ENCODE results near the gene EPRS1. TPM values are rescaled to one million over a fixed set of nuclear protein-coding genes. Genes with fewer than 3 reads are reported as not detected.
"Not testable (repeated sequence)": the region's sequence is repeated elsewhere in the genome, so short reads cannot be mapped to it uniquely, and the experiment has no call there.

The EPRS1 gene
- total and polyA plus RNA-seq, 8 donors: 15.8 to 89.6 (median 33.8) TPM

DNA sequence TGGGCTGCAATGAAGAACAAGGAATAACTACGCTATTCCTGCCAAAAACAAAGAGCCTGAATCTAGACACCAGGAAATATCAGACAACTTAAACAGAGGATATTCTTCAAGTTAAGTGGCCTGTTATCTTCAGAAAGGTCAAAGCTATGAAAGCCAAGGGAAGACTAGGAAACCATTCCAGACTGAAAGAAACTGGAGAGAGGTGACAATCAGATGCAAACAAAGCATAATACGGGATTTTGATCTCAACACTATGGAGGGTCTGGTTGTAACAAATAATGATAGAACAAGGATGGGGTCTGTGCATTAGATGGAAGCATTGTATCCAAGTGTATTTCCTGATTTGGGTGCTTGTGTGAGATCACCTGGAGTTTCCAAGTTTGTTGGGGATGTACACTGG lies 2.7 kb downstream of the EPRS1 start:
- no peaks in the 10 kb centered on the region for H3K9me3 ChIP-seq
- 64 to 73% (median 70%) methylated on average over 2 of the region's 2 CpGs for WGBS, 5 donors
- H3K36me3 ChIP-seq: peaks cover 13 to 38% (median 33%) of the 10 kb centered on the region in 4 donors
- peaks cover 0 to 38% (median 26%) of the 10 kb centered on the region in 4 donors for H3K4me1 ChIP-seq
- DNase-seq: no peak
- no peak for TF ChIP-seq POLR2AphosphoS5 (IDR thresholded peaks at IDR 0.05)
- TF ChIP-seq EP300 (IDR thresholded peaks at IDR 0.05): no peak
- TF ChIP-seq, protein P1, sequence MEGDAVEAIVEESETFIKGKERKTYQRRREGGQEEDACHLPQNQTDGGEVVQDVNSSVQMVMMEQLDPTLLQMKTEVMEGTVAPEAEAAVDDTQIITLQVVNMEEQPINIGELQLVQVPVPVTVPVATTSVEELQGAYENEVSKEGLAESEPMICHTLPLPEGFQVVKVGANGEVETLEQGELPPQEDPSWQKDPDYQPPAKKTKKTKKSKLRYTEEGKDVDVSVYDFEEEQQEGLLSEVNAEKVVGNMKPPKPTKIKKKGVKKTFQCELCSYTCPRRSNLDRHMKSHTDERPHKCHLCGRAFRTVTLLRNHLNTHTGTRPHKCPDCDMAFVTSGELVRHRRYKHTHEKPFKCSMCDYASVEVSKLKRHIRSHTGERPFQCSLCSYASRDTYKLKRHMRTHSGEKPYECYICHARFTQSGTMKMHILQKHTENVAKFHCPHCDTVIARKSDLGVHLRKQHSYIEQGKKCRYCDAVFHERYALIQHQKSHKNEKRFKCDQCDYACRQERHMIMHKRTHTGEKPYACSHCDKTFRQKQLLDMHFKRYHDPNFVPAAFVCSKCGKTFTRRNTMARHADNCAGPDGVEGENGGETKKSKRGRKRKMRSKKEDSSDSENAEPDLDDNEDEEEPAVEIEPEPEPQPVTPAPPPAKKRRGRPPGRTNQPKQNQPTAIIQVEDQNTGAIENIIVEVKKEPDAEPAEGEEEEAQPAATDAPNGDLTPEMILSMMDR (IDR thresholded peaks at IDR 0.05): no peak
- TF ChIP-seq POLR2A (IDR thresholded peaks at IDR 0.05): no peak
- H3K4me3 ChIP-seq: no peak overlapping the region
- no peak overlapping the region for H3K27ac ChIP-seq
- intact Hi-C loops (cut with DNase I; ENCODE audit: low total_unique reads): no loop called here
- H3K27me3 ChIP-seq: no peaks in the 10 kb centered on the region

DNA sequence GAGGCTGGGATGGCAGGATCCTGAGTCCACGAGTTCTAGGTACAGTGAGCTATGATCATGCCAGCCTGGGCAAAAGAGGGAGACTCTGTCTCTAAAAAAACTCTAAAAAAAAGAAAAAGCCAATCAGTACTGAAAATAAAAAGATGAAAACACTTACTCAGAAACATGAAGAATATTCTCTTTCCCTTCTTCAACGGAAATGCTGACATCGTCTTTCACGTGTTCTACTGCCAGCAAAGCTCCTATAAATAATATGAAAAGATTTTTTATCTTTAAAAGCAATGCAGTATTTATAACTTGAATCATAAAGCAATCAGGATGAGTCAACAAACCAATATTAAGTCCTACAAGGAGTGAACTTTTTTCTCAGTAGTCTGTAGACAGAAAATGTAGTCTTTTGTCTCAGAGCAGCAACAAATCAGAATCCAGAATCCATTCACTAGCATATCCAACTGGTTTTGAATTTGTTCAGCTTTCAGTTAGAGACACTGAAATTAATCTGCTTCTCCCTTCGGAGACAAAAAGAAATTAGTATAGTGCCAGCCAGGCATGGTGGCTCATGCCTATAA lies 6.2 kb downstream of the EPRS1 start:
- Histone ChIP-seq H3K27me3 (no peaks in the 10 kb centered on the region), H3K4me3 (no peak overlapping the region), H3K36me3 (peaks cover 18 to 51% (median 49%) of the 10 kb centered on the region in 4 donors), H3K27ac (no peak overlapping the region), H3K9me3 (no peaks in the 10 kb centered on the region), H3K4me1 (peaks cover 0 to 26% (median 19%) of the 10 kb centered on the region in 4 donors)
- DNase-seq: no peak
- intact Hi-C loops (cut with DNase I; ENCODE audit: low total_unique reads): no loop called here
- WGBS, 5 donors: 73 to 82% (median 79%) methylated on average over 5 of the region's 5 CpGs
- TF ChIP-seq EP300 (IDR thresholded peaks at IDR 0.05): no peak
- TF ChIP-seq, protein P1 (IDR thresholded peaks at IDR 0.05): no peak

DNA sequence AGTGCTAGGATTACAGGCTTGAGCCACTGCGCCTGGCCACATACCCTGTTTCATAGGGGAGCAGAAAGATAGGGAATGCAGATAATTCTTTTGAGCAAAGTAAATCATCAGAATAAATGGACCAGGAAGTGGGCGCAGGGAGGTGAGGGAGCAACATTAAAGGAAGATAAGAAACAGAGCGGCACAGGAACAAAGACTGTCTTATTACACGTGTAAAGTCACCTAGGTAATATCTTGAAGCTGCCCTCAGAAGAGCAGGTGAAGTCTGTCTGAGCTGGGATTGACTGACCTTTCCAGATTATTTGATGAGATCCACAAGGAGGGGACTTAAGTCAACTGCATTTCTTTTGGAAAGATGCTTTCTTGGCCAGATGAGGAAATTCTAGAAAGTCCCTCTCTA lies 7.7 kb downstream of the EPRS1 start:
- Histone ChIP-seq H3K4me1 (peaks cover 0 to 12% (median 7%) of the 10 kb centered on the region in 4 donors), H3K27ac (no peak overlapping the region), H3K9me3 (no peaks in the 10 kb centered on the region), H3K4me3 (no peak overlapping the region), H3K27me3 (no peaks in the 10 kb centered on the region), H3K36me3 (peaks cover 20 to 65% (median 61%) of the 10 kb centered on the region in 4 donors)
- DNase-seq: peak in 1 of 2 donors; percentile 12
- TF ChIP-seq POLR2AphosphoS5 (IDR thresholded peaks at IDR 0.05) (no peak), EP300 (IDR thresholded peaks at IDR 0.05) (no peak), POLR2A (IDR thresholded peaks at IDR 0.05) (no peak)
- TF ChIP-seq, protein P1 (IDR thresholded peaks at IDR 0.05): no peak
- intact Hi-C loops (cut with DNase I; ENCODE audit: low total_unique reads): no loop called here
- 28 to 75% (median 42%) methylated on average over 4 of the region's 4 CpGs for WGBS, 5 donors

DNA sequence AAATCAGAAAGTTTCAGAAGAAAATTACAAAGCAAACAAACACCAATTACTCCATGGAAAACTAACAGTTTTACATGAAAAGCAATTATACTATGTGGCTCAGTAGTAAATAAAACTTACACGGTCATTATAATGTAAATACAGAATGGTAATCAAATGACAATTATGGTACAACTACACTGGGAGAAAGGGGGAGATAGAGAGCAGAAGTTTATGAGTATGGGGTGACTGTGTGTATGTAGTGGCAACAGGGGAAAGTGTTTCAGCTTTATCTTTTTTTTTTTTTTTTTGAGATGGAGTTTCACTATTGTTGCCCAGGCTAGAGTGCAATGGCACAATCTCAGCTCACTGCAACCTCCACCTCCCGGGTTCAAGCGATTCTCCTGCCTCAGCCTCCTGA lies 8.5 kb downstream of the EPRS1 start:
- H3K36me3 ChIP-seq: peaks cover 27 to 73% (median 70%) of the 10 kb centered on the region in 4 donors
- H3K4me3 ChIP-seq; intact Hi-C loops (cut with DNase I; ENCODE audit: low total_unique reads); H3K27me3 ChIP-seq; H3K9me3 ChIP-seq; H3K27ac ChIP-seq; DNase-seq; H3K4me1 ChIP-seq: not testable (repeated sequence)
- 78 to 87% (median 84%) methylated on average over 3 of the region's 3 CpGs for WGBS, 5 donors

DNA sequence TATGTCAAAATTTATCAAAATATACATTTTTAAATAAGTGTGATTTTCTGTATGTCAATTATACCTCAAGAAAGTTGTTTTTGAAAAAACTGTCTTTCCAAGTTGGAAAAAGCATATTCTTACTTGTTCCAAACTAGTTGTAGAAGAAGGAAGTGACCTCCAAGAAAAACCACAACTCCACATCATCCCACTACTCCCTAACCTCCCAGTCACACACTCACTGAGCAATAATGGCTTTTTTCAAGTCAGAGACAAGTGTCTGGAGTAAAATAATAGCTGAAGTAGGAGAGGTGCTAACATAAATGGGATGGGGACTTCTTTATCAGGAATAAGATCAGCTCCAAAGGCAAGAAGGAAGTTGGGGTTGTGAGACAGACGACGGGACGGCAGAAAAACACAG lies 13.4 kb downstream of the EPRS1 start:
- H3K4me1 ChIP-seq: no peaks in the 10 kb centered on the region
- H3K9me3 ChIP-seq: no peaks in the 10 kb centered on the region
- no peak for TF ChIP-seq EP300 (IDR thresholded peaks at IDR 0.05)
- TF ChIP-seq POLR2A (IDR thresholded peaks at IDR 0.05): no peak
- TF ChIP-seq POLR2AphosphoS5 (IDR thresholded peaks at IDR 0.05): no peak
- TF ChIP-seq, protein P1 (IDR thresholded peaks at IDR 0.05): no peak
- intact Hi-C loops (cut with DNase I; ENCODE audit: low total_unique reads): no loop called here
- H3K36me3 ChIP-seq: peaks cover 25 to 79% (median 75%) of the 10 kb centered on the region in 4 donors
- 73 to 93% (median 82%) methylated on average over 3 of the region's 3 CpGs for WGBS, 5 donors
- H3K27ac ChIP-seq: no peak overlapping the region
- no peak for DNase-seq
- no peak overlapping the region for H3K4me3 ChIP-seq
- H3K27me3 ChIP-seq: no peaks in the 10 kb centered on the region

Measured in stomach (tissue), 9 donors.